ENCODE results near the gene CHST12.

The CHST12 gene

DNA sequence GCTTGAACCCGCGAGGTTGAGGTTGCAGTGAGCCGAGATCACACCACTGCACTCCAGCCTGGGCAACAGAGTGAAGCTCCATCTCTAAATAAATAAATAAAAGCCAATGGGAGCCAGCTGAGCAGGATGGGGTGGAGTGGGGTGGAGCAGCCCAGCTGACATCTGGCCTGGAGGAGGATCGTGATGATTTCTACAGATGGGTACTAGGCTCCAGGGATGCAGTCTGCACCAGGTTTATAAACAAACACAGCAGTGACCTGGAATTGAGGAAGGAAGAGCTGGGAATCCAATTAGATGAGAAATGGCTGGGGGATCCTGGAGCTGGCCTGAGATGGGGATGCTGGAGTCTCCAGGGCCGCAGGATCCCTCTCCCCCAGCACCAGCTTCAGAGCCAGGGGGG is 80.1 kb downstream of the CHST12 start:
- DNase-seq, result peak; percentile 16

DNA sequence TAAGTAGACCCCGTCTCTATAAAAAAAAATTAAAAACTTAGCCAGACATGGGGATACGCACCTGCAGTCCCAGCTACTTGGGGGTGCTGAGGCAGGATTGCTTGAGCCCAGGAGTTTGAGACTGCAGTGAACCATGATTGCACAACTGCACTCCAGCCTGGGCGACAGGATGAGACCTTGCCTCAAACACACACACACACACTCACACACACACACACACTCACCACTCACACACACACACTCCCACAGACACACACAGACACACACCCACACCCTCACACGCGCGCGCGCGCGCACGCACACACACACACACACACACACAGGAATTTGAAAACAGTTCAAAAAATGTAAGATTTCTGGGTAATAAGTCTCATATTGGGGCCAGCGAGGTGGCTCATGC is 81.5 kb downstream of the CHST12 start:
- DNase-seq, result no peak

DNA sequence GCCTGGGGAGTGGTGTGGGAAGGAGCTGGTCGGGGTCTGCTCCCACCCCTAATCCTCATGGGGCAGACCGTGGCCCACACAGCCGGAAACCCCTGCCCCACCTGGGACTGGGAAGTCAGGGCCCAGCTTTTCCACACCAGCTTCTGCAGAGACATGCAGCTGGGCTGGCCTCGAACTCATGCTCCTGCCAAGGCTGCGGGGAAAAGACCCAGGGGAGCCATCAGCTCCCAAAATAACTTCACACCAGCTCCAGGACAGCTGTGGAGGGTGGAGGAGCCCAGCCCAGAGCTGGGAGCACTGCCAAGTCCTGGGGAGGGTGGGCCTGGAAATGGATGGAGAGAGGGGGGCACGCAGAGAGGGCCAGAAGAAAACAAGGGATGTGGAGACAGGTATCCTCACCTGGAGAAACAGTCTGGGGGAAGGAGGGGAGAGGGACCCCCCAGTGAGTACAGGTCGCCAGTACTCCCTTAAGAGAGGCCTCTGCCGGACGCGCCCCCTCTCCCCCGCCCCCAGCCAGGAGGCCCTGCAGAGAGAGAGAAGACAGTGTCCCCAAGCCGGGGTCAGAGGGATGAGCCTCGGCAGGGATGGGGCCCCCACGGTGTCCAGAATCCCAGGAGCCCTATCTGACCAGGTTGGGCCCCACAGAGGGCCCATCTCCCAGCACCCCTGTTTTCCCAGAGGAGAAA is 84.3 kb downstream of the CHST12 start:
- DNase-seq, result no peak

DNA sequence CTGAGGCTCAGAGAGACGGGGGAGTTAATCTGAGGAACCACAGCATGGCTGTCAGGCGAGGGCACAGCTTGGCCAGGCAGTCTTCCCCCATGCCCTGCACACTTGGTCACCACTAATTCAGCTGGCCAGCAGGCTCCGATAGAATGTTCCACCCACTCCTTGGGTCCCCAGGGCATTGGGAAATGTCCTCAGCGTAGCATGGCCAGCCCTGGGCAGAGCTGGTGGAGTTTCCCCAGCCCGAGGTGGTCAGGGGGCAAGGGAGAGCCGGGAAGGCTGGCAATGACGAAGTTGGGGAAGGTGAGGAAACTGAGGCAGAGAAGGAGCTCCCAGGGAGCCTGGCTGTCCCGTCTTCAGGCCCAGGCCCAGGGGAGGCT is 84.8 kb downstream of the CHST12 start:
- DNase-seq, result no peak

GRCh38 chr7:2488681-2489080 is 85.3 kb downstream of the CHST12 start:
- DNase-seq, result no peak

DNA sequence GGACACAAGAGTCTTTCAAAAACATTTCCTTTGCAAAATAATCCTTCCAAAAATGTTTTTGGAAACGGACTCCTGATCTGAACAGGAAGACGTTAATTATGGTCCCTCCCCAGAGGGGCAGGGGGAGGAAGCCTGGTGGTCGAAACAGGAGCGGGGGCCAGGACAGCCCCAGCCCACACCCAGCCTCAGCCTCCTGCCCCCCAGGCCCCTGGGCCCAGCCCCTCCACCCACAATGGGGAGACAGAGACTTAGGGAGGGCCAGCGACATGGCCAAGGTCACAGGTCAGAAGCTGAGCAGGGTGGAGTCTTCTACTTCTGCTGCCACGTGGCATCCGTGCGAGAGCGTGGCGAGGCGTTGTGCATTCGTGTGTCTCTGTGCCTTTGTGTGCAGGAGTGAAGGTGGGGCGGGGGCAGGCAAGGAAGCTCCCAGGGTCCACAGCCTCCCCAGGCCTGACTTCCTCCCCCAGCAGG is 86.8 kb downstream of the CHST12 start:
- DNase-seq, result no peak

DNA sequence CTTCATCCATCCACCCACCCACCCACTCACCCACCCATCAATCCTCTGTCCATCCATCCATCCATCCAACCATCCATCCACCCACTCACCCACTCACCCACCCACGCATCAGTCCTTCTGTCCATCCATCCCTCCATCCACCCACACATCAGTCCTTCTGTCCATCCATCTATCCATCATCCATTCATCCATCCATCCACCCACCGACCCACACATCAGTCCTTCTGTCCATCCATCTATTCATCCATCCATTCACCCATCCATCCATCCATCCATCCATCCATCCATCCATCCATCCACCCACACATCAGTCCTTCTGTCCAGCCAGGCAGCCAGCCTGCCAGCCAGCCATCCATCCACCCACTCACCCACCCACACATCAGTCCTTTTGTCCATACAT is 88.6 kb downstream of the CHST12 start:
- no peak for DNase-seq

GRCh38 chr7:2493205-2494164 is 90.1 kb downstream of the CHST12 start:
- no peak for DNase-seq

DNA sequence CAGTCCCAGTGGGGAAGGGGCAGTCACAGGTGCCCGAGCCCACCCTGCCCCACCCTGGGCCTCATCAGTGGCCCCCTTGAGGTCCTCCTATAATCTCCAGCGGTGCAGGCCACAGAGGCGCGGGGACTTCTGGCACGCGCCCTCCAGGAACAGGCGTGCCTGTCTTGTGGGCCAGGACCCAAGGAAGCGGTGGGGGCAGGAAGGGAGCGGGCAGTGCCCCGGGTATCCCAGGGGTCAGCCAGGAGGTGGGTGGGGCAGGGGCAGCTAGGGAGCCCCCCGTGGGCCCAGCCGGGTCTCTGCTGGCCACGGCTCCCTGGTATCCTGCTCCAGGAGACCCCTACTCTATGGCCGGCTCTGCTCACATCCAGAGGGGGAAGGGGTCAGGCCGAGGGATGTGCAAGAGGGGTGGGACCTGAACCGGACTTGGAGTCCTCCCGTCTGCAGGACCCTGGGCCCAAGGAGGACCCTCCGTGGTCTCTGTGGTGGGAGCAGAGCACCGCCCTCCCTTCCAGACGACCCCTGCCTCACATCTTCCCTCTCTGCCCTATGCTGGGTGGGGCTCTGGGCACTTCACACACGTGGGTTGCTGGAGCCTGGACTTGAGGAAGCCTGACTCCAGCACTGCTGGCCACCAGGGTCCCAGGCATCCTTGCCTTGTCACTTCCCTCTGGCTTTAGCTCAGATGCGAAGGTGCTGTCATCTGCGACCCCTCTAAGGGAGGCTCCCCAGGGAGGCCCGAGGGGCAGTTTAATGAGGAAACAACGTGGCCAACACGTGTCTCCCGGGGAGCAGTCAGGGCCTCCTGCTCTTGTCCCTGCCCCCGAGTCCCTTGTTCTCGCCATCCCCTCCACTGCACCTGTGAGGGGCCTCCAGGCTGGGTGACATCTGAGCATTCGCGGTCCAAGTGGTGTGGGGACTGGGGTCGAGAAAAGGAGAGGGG is 91.0 kb downstream of the CHST12 start:
- DNase-seq, result no peak

DNA sequence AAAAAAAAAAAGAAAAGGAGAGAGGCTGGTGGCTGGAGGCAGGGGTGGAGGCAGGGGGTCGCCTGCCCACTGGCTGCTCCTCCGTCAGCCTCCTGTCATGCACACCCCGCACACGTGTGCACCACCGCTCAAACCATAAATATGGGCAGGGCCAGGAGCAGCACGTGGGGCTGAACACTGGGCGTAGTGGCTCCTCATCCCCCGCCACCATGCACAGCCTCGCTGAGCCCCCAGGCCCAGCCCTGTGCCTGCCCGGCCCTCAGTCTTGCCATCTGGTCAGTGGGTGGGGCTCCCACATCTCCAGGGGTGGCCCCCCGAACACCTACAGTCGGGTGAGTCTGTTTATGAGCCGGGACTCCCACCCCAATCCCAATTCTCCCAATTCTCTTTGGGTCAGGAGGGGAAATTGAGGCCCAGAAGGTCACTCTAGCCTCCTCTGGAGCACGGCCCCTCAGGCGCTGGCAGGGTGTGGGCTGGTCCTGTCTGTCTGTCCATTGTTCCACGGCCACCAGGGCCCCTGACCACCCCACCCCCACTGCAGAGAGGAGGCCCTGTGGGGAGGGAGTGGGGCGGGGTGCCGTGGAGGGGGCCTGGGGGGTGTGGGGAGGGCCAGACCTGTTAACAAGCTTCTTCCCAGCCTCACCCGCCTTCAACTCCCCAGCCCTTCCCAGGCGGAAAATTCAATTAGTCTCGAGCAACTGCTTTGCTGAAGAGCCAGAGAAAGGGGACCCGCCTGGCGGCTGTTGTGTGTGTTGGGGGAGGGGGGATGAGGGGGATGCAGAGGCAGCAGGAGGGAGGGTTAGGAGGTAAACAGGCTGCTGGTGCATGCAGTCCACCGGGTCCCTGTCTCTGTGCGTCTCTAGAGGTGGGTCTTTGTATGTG is 92.2 kb downstream of the CHST12 start:
- DNase-seq, result no peak

GRCh38 chr7:2496375-2496774 is 93.0 kb downstream of the CHST12 start:
- DNase-seq, result no peak

DNA sequence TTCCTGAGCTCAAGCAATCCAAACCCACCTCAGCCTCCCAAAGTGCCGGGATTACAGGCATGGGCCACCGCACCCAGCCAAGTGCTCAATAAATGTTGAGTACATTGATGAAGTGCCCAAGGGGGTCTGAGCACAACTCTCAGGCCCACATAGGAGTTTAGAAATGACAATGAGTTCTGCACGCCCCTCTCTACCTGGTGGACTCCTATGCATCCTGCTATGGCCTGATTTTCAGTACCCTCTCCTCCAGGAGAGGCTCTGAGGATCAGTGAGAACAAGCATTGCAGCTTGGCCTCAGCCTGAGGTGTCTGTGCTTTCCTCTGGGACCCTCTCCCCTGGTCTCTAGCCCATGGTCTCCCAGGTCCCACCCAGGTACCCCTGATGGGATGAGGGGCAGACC is 93.7 kb downstream of the CHST12 start:
- DNase-seq, result no peak

- no peak for DNase-seq
Observed at GRCh38 chr7:2497500-2498336, 94.3 kb downstream of the CHST12 start.

Measured in NCI-H146 (cell line).